Right cardiac atrium (tissue), 5 donors: ENCODE measurements around the gene DPP10. TPM values are rescaled to one million over a fixed set of nuclear protein-coding genes. Genes with fewer than 3 reads are reported as not detected.
A peak's percentile ranks its signal among the peaks of the same experiment; 100 is the strongest.
"Not testable (repeated sequence)": the region's sequence is repeated elsewhere in the genome, so short reads cannot be mapped to it uniquely, and the experiment has no call there.

Source experiments
- ATAC-seq, 2 donors: fragments of 200-7000 bp; cut with Tn5 transposase; one replicate each; pipeline versions ENCODE4 v1.8.0 to v1.9.1; 2020; ENCODE audit warnings: moderate library complexity in 2 of 2, mild to moderate bottlenecking in 1 of 2
- DNase-seq, 3 donors: peaks; one replicate each; pipeline ENCODE4 v3.0.0-alpha.2; 2020
- H3K27ac ChIP-seq: one replicate; pipeline ENCODE4 v1.5.1; 2013; ENCODE audit warnings: mild to moderate bottlenecking, low read length, control low read depth, moderate library complexity
- H3K27me3 ChIP-seq: one replicate; pipeline ENCODE4 v1.6.1; 2013; ENCODE audit not compliant: control insufficient read depth, insufficient read depth
- H3K4me1 ChIP-seq: one replicate; pipeline ENCODE4 v1.6.1; 2013; ENCODE audit warnings: low read length; ENCODE audit not compliant: control insufficient read depth, insufficient read depth
- H3K4me3 ChIP-seq: one replicate; pipeline ENCODE4 v1.5.1; 2013; ENCODE audit warnings: low read length, control low read depth
- H3K9me3 ChIP-seq: one replicate; pipeline ENCODE4 v1.6.1; 2013; ENCODE audit warnings: low read length; ENCODE audit not compliant: control insufficient read depth
- WGBS: extraction: QIAGEN DNeasy Blood & Tissue Kit; methylation state at CpG from one replicate; pipeline ENCODE4 v1.1.7; 2013; 5-methylcytosine and 5-hydroxymethylcytosine counted together
- intact Hi-C, 4 donors: fragments of 100-400 bp; cut with DNase I; formaldehyde crosslinking; loops; one replicate each; pipeline versions ENCODE4 v1.11.0 to v1.14.0; 2022 to 2023
- polyA plus RNA-seq: library from polyadenylated mRNA; stranded (reverse); fragments of 200-250 nt; gene quantifications from one replicate; pipeline ENCODE4 v1.2.3, GENCODE V29; 2013
- total RNA-seq, 4 donors: library from RNA; stranded (reverse); fragmentation: NEBNext Ultra II Directional; extraction: Animal tissue kit (Norgen Biotek cat#: 25700); gene quantifications; one replicate each; pipeline ENCODE4 v1.2.1, GENCODE V29; 2021
- donor health status: healthy with polysubstance abuse.
- donor health status: DM: no; HTN: yes; CAD: no.
- donor health status: DM: no; HTN: no; CAD: no.
- donor health status: DM: no; HTN: yes; CAD: no; lungs with severe emphysema.
- donor health status: DM: yes; HTN: yes; CAD: no.

DPP10 gene
- total and polyA plus RNA-seq, 5 donors = 0.05 to 0.74 (median 0.23) TPM; not detected in 2

GRCh38 chr2:114717049-114717448, 274.6 kb downstream of the DPP10 start:
- Histone ChIP-seq H3K9me3 (no peaks in the 10 kb centered on the region), H3K27me3 (no peaks in the 10 kb centered on the region), H3K27ac (no peak overlapping the region), H3K4me3 (no peak overlapping the region), H3K4me1 (no peaks in the 10 kb centered on the region)
- DNase-seq = no peak
- no peak for ATAC-seq
- WGBS = 32% methylated on average over 4 of the region's 4 CpGs
- intact Hi-C loops = no loop called here

DNA sequence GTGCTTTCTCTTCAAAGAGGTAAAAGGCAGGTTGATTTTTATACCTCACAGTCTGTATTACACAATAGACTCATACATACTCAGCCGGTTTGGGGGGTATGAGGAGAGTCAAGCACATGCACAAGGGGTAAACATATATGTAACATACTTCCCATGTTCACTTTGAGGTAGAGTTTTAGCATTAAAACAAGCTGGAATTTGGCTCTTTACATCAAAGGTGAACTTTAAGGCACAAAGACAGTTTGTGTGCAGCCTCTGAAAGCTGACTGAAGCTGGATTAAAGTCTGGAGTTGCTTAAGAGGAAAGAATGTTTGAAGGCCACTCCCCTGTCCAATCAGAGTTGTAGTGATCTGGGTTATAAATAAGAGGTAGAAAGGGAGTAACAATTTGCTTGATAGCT, 282.0 kb downstream of the DPP10 start:
- H3K4me1 ChIP-seq = no peaks in the 10 kb centered on the region
- H3K4me3 ChIP-seq = no peak overlapping the region
- no peaks in the 10 kb centered on the region for H3K27me3 ChIP-seq
- 66% methylated on average over 1 of the region's 1 CpG for WGBS
- no peaks in the 10 kb centered on the region for H3K9me3 ChIP-seq
- DNase-seq = no peak
- intact Hi-C loops = no loop called here
- H3K27ac ChIP-seq = no peak overlapping the region
- no peak for ATAC-seq

- Histone ChIP-seq H3K4me1 (no peaks in the 10 kb centered on the region), H3K27me3 (no peaks in the 10 kb centered on the region), H3K4me3 (no peak overlapping the region), H3K9me3 (no peaks in the 10 kb centered on the region), H3K27ac (no peak overlapping the region)
- 17% methylated on average over 3 of the region's 3 CpGs for WGBS
- DNase-seq (peak in 2 of 3 donors; percentile 63 to 72), ATAC-seq (peak in 1 of 2 donors; percentile 78)
- intact Hi-C loops = loop anchor here in 1 of 4 donors (5.0 kb wide), 1 partner anchor 355 kb away; no protein-coding TSS in a partner anchor
Measured at GRCh38 chr2:114727012-114727411, 284.6 kb downstream of the DPP10 start.

- Histone ChIP-seq H3K27me3 (no peaks in the 10 kb centered on the region), H3K9me3 (no peaks in the 10 kb centered on the region), H3K4me1 (no peaks in the 10 kb centered on the region), H3K27ac (no peak overlapping the region), H3K4me3 (no peak overlapping the region)
- intact Hi-C loops = loop anchor here in 1 of 4 donors (5.0 kb wide), 1 partner anchor 354 kb away; no protein-coding TSS in a partner anchor
- WGBS = 49% methylated on average over 4 of the region's 4 CpGs
- no peak for DNase-seq
- no peak for ATAC-seq
Measured at GRCh38 chr2:114728372-114728771, 285.9 kb downstream of the DPP10 start.

DNA sequence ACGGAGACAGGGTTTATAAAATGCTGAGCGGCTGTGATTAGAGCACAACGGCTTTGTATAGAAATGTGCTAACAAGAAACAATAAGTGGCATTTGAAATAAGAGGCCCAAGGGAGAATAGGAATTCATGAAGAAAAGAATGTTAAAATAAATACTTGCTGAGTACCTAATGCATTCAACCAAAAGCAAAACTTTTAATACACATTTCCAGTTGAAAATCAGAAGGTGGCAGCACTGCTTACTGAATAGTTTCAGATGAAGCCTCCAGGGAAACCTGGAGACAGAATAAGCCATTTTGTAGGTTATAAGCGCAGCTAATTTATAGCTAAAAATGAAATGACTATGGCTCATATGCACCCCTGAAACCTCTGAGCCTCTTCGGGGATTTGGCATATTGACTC, 286.6 kb downstream of the DPP10 start:
- no peaks in the 10 kb centered on the region for H3K27me3 ChIP-seq
- intact Hi-C loops = loop anchor here in 1 of 4 donors (5.0 kb wide), 1 partner anchor 353 kb away; no protein-coding TSS in a partner anchor
- ATAC-seq = no peak
- no peak overlapping the region for H3K27ac ChIP-seq
- 64% methylated on average over 5 of the region's 5 CpGs for WGBS
- DNase-seq = no peak
- no peak overlapping the region for H3K4me3 ChIP-seq
- H3K9me3 ChIP-seq = no peaks in the 10 kb centered on the region
- H3K4me1 ChIP-seq = no peaks in the 10 kb centered on the region

GRCh38 chr2:114735126-114735525, 292.7 kb downstream of the DPP10 start:
- intact Hi-C loops = no loop called here
- WGBS = 52% methylated on average over 3 of the region's 3 CpGs

GRCh38 chr2:114742245-114742644, 299.8 kb downstream of the DPP10 start:
- intact Hi-C loops = no loop called here
- DNase-seq (no peak), ATAC-seq (no peak)
- 61% methylated on average over 1 of the region's 1 CpG for WGBS
- Histone ChIP-seq H3K27me3 (no peaks in the 10 kb centered on the region), H3K4me3 (no peak overlapping the region), H3K4me1 (no peaks in the 10 kb centered on the region), H3K27ac (no peak overlapping the region), H3K9me3 (no peaks in the 10 kb centered on the region)

More at GRCh38 chr2:114735126-114735525, 292.7 kb downstream of the DPP10 start:
- no peak overlapping the region for H3K27ac ChIP-seq
- DNase-seq (no peak), ATAC-seq (no peak)
- H3K4me3 ChIP-seq = no peak overlapping the region
- no peaks in the 10 kb centered on the region for H3K9me3 ChIP-seq
- no peaks in the 10 kb centered on the region for H3K27me3 ChIP-seq
- no peaks in the 10 kb centered on the region for H3K4me1 ChIP-seq

GRCh38 chr2:114745700-114746099, 303.3 kb downstream of the DPP10 start:
- Histone ChIP-seq H3K9me3 (no peaks in the 10 kb centered on the region), H3K27ac (no peak overlapping the region), H3K4me1 (no peaks in the 10 kb centered on the region), H3K4me3 (no peak overlapping the region), H3K27me3 (no peaks in the 10 kb centered on the region)
- DNase-seq (no peak), ATAC-seq (no peak)
- 78% methylated on average over 2 of the region's 2 CpGs for WGBS
- intact Hi-C loops = no loop called here

DNA sequence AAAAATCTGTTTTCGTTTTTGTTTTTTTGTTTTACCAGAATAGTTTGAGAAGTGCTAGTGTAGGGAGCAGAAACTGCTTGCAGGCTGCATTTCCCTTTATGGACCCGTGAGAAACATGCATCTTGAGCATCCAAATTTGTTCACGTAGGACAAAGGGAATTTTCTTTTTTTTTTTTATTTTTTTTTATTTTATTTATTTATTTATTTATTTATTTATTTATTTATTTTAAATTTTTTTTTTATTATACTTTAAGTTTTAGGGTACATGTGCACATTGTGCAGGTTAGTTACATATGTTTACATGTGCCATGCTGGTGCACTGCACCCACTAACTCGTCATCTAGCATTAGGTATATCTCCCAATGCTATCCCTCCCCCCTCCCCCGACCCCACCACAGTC, 305.7 kb downstream of the DPP10 start:
- H3K4me3 ChIP-seq, DNase-seq, H3K4me1 ChIP-seq, intact Hi-C loops, H3K9me3 ChIP-seq, H3K27me3 ChIP-seq, H3K27ac ChIP-seq, ATAC-seq: not testable (repeated sequence)
- 73% methylated on average over 4 of the region's 5 CpGs for WGBS

- intact Hi-C loops = no loop called here
- 55% methylated on average over 4 of the region's 4 CpGs for WGBS
- Histone ChIP-seq H3K4me1 (no peaks in the 10 kb centered on the region), H3K27ac (no peak overlapping the region), H3K4me3 (no peak overlapping the region), H3K9me3 (no peaks in the 10 kb centered on the region), H3K27me3 (no peaks in the 10 kb centered on the region)
- no peak for ATAC-seq
- DNase-seq = no peak
Measured at GRCh38 chr2:114752425-114752824, 310.0 kb downstream of the DPP10 start.

DNA sequence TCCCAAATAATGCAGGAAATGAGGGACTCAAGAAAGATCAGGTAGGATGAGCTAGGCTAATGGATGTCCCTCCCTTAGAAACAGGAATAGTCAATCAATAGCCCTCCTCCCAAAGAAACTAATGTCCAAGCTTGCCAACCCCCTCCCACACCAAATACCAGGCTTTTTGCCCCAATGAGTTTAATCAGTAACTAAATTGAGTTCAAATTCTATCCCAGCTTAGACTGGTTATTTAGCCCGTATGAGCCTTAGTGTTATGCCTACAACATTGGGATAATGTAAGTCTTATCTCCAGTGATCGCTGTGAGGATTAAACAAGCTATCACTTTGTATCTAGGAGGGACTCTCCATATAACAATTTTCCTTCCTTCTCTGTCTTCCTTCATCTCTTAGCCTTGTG, 310.7 kb downstream of the DPP10 start:
- no peak for ATAC-seq
- H3K4me1 ChIP-seq = no peaks in the 10 kb centered on the region
- H3K9me3 ChIP-seq = no peaks in the 10 kb centered on the region
- no peak overlapping the region for H3K4me3 ChIP-seq
- no peak for DNase-seq
- intact Hi-C loops = no loop called here
- no peaks in the 10 kb centered on the region for H3K27me3 ChIP-seq
- 93% methylated on average over 2 of the region's 2 CpGs for WGBS
- no peak overlapping the region for H3K27ac ChIP-seq
